Hair follicular keratinocyte (primary cell): ENCODE data around the gene ART5. TPM values are rescaled to one million over a fixed set of nuclear protein-coding genes. Genes with fewer than 3 reads are reported as not detected.

Experiments
- total RNA-seq: library from RNA; depleted of rRNA; stranded (reverse); fragments of >200 nt; gene quantifications from 2 replicates; pipeline ENCODE4 v1.2.3, GENCODE V29; 2015

ART5 gene, protein sequence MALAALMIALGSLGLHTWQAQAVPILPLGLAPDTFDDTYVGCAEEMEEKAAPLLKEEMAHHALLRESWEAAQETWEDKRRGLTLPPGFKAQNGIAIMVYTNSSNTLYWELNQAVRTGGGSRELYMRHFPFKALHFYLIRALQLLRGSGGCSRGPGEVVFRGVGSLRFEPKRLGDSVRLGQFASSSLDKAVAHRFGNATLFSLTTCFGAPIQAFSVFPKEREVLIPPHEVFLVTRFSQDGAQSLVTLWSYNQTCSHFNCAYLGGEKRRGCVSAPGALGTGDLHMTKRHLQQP
- total RNA-seq: not detected in 2 replicates

DNA sequence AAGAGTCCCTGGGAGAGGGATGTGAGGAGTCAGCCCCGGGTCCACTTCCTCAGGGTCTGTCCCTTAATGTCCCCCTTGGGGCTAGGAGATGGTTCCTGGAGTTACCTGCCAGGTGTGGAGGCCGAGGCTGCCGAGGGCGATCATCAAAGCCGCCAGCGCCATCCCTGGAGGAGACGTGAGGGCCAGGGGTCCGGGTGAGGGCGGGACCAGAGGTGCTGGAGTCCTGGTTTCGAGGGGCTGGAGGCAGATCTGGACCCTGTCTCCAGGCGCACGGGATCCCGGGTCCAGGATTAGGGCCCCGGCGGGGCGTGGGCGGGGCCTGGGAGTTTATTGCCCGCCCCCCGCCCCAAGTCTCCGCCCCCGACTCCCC, at the start of gene ART5:
TSS of gene ART5 (minus strand) at position 292 of the 370 bp plus-strand sequence. CDS start at position 162, 130 bp downstream.

DNA sequence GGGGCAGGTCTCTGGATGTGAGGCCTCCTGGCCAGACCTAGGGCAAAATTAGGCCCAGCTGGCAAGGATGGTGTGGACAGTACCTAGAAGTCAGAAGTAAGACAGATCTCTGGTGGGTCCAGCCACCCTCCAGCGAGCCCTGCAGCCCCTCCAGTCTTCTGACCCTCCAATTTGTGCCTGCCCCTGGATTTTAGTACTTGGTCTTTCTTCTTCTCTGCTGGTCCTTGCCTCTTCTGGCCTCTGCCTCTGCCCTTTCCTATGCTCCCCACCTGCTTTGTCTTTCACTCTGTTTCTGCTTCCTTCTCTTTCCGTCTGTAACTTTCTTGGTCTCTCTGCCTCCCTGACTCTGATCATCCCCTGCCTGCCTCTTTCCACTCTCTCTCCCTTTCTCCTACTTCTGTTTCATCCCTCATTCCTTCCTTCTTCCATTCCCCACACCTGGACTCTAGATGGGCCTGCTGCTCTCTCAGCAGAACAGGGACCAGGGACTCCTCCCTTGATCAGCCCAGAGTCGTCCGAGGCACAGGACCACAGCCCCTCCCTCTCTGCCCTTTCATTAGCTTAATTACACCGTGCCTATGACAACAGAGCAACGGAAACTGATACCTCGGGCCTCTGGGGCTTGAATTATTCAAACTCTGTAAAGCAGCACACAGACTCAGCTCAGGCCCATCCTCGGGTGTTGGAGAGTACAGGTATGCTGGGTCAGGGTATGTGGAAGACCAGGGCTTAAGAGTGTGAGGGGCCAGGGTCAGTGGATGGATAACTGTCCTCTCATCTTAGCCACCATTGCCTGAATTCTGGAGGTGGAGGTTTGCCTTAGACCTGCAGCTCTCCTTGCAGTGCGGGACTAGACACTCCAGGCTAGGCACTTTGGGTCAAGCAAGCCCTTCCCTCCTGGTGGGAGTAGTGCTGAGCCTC, 29.8 kb upstream of the ART5 start, which contains the start of gene CHRNA10:
TSS of gene CHRNA10 (minus strand) at position 51 of the 921 bp plus-strand sequence. CDS start 72 bp downstream, outside the sequence.

DNA sequence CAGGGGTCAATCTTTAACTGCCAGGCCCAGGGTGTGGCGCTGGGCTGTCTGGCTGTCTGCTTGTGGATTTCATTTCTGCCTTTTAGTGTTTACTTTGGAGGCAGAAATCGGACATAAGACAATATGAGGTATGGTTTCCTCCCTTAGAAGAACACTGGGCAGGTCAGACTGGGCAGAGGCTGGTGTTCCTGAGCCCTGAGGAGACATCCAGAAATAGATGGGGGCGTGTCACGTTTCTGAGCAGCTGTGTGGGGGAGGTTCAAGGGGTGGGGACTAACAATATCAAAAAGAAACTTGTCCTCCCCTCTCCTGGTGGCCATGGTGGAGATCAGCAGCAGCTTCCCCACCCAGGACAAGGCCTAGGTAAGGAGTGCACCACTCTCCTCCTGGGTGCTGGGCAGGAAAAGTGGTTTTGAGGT, 3.0 kb upstream of the ART5 start, which contains the start of gene ART1:
TSS of gene ART1 (plus strand) at position 312 of the 419 bp plus-strand sequence. CDS start 14,086 bp downstream, outside the sequence.

Other genes starting within 250 kb of the ART5 start
- gene ART1, start 3.1 kb upstream of the ART5 start, total RNA-seq: not detected in 2 replicates
- gene CHRNA10, start 29.4 kb upstream of the ART5 start, total RNA-seq: 0.23 and 0.72 TPM in 2 replicates
- gene NUP98, start 155.6 kb upstream of the ART5 start, total RNA-seq: 62.1 and 82.1 TPM in 2 replicates
- 19.4 and 27.5 TPM in 2 replicates for gene PGAP2, start 166.6 kb upstream of the ART5 start, total RNA-seq
- 38.9 and 51.2 TPM in 2 replicates for gene RHOG, start 199.0 kb upstream of the ART5 start, total RNA-seq
- gene STIM1, start 213.7 kb upstream of the ART5 start, total RNA-seq: 18.4 and 20.6 TPM in 2 replicates